ENCODE results near the gene AMBRA1. TPM values are rescaled to one million over a fixed set of nuclear protein-coding genes. Genes with fewer than 3 reads are reported as not detected.
A peak's percentile ranks its signal among the peaks of the same experiment; 100 is the strongest.

Gene AMBRA1
- total RNA-seq, 1 donor from 2014 or later: 35.7 TPM

- DNase-seq (ENCODE audit: low spot score): no peak
- Mint-ChIP-seq H3K36me3 (ENCODE audit: low read depth) (peaks cover 26% of the 10 kb centered on the region), H3K4me3 (no peak overlapping the region), H3K27me3 (ENCODE audit: insufficient read depth) (no peaks in the 10 kb centered on the region), H3K9me3 (no peaks in the 10 kb centered on the region), H3K4me1 (ENCODE audit: low read depth) (no peaks in the 10 kb centered on the region), H3K27ac (no peak overlapping the region)
- intact Hi-C loops (cut with micrococcal nuclease): no loop called here
Observed at GRCh38 chr11:46410021-46410420, 183.8 kb downstream of the AMBRA1 start.

GRCh38 chr11:46408407-46408986 is 185.3 kb downstream of the AMBRA1 start:
- intact Hi-C loops (cut with micrococcal nuclease): no loop called here
- Mint-ChIP-seq H3K27ac (no peak overlapping the region), H3K36me3 (ENCODE audit: low read depth) (peaks cover 21% of the 10 kb centered on the region), H3K27me3 (ENCODE audit: insufficient read depth) (no peaks in the 10 kb centered on the region), H3K4me1 (ENCODE audit: low read depth) (no peaks in the 10 kb centered on the region), H3K4me3 (no peak overlapping the region), H3K9me3 (no peaks in the 10 kb centered on the region)
- DNase-seq (ENCODE audit: low spot score): no peak

GRCh38 chr11:46407635-46408034 is 186.2 kb downstream of the AMBRA1 start:
- DNase-seq (ENCODE audit: low spot score): no peak
- Mint-ChIP-seq H3K4me3 (no peak overlapping the region), H3K9me3 (no peaks in the 10 kb centered on the region), H3K27me3 (ENCODE audit: insufficient read depth) (no peaks in the 10 kb centered on the region), H3K27ac (no peak overlapping the region), H3K36me3 (ENCODE audit: low read depth) (peaks cover 25% of the 10 kb centered on the region), H3K4me1 (ENCODE audit: low read depth) (no peaks in the 10 kb centered on the region)
- intact Hi-C loops (cut with micrococcal nuclease): no loop called here

GRCh38 chr11:46404476-46405017 is 189.3 kb downstream of the AMBRA1 start:
- no peak overlapping the region for H3K27ac Mint-ChIP-seq
- H3K9me3 Mint-ChIP-seq: no peaks in the 10 kb centered on the region
- no peak for DNase-seq (ENCODE audit: low spot score)
- intact Hi-C loops (cut with micrococcal nuclease): no loop called here
- no peaks in the 10 kb centered on the region for H3K4me1 Mint-ChIP-seq (ENCODE audit: low read depth)
- H3K27me3 Mint-ChIP-seq (ENCODE audit: insufficient read depth): no peaks in the 10 kb centered on the region
- H3K4me3 Mint-ChIP-seq: no peak overlapping the region
- H3K36me3 Mint-ChIP-seq (ENCODE audit: low read depth): peaks cover 18% of the 10 kb centered on the region

- Mint-ChIP-seq H3K36me3 (ENCODE audit: low read depth) (peaks cover 13% of the 10 kb centered on the region), H3K27ac (no peak overlapping the region), H3K9me3 (no peaks in the 10 kb centered on the region), H3K4me3 (no peak overlapping the region), H3K4me1 (ENCODE audit: low read depth) (no peaks in the 10 kb centered on the region), H3K27me3 (ENCODE audit: insufficient read depth) (no peaks in the 10 kb centered on the region)
- intact Hi-C loops (cut with micrococcal nuclease): no loop called here
- no peak for DNase-seq (ENCODE audit: low spot score)
Observed at GRCh38 chr11:46402957-46403902, 190.6 kb downstream of the AMBRA1 start.

GRCh38 chr11:46397526-46397925 is 196.3 kb downstream of the AMBRA1 start:
- intact Hi-C loops (cut with micrococcal nuclease): no loop called here
- H3K27ac Mint-ChIP-seq: no peak overlapping the region
- no peak overlapping the region for H3K4me3 Mint-ChIP-seq
- peaks cover 7% of the 10 kb centered on the region for H3K4me1 Mint-ChIP-seq (ENCODE audit: low read depth)
- peaks cover 9% of the 10 kb centered on the region for H3K27me3 Mint-ChIP-seq (ENCODE audit: insufficient read depth)
- peaks cover 5% of the 10 kb centered on the region for H3K36me3 Mint-ChIP-seq (ENCODE audit: low read depth)
- no peak for DNase-seq (ENCODE audit: low spot score)
- H3K9me3 Mint-ChIP-seq: no peaks in the 10 kb centered on the region

- no peak overlapping the region for H3K4me3 Mint-ChIP-seq
- H3K9me3 Mint-ChIP-seq: no peaks in the 10 kb centered on the region
- intact Hi-C loops (cut with micrococcal nuclease): no loop called here
Observed at GRCh38 chr11:46393759-46394158, 200.1 kb downstream of the AMBRA1 start.

GRCh38 chr11:46393231-46393616 is 200.6 kb downstream of the AMBRA1 start:
- H3K36me3 Mint-ChIP-seq (ENCODE audit: low read depth): peaks cover 5% of the 10 kb centered on the region
- H3K9me3 Mint-ChIP-seq: no peaks in the 10 kb centered on the region
- H3K27me3 Mint-ChIP-seq (ENCODE audit: insufficient read depth): peaks cover 33% of the 10 kb centered on the region
- intact Hi-C loops (cut with micrococcal nuclease): no loop called here
- no peak for DNase-seq (ENCODE audit: low spot score)
- H3K4me1 Mint-ChIP-seq (ENCODE audit: low read depth): peaks cover 13% of the 10 kb centered on the region
- H3K27ac Mint-ChIP-seq: no peak overlapping the region
- peak overlapping the region; percentile 82 for H3K4me3 Mint-ChIP-seq

More at GRCh38 chr11:46393759-46394158, 200.1 kb downstream of the AMBRA1 start:
- Mint-ChIP-seq H3K27ac (no peak overlapping the region), H3K27me3 (ENCODE audit: insufficient read depth) (peaks cover 28% of the 10 kb centered on the region), H3K4me1 (ENCODE audit: low read depth) (peaks cover 8% of the 10 kb centered on the region), H3K36me3 (ENCODE audit: low read depth) (peaks cover 5% of the 10 kb centered on the region)
- no peak for DNase-seq (ENCODE audit: low spot score)

GRCh38 chr11:46392421-46393230 is 201.2 kb downstream of the AMBRA1 start:
- Mint-ChIP-seq H3K9me3 (no peaks in the 10 kb centered on the region), H3K27ac (peak overlapping the region; percentile 55)
- intact Hi-C loops (cut with micrococcal nuclease): no loop called here

GRCh38 chr11:46391578-46392420 is 202.0 kb downstream of the AMBRA1 start, which contains the start of gene CHRM4:
CHRM4 (minus strand) TSS chr11:46391776; CDS start chr11:46386557, 5,219 bp downstream.
- Mint-ChIP-seq H3K4me3 (peak within 1 kb of the TSS; percentile 82), H3K9me3 (no peaks in the 10 kb centered on the region), H3K4me1 (ENCODE audit: low read depth) (peaks cover 23% of the 10 kb centered on the region), H3K36me3 (ENCODE audit: low read depth) (peaks cover 2% of the 10 kb centered on the region), H3K27ac (peak within 1 kb of the TSS; percentile 55), H3K27me3 (ENCODE audit: insufficient read depth) (peaks cover 41% of the 10 kb centered on the region)
- peak; percentile 28 for DNase-seq (ENCODE audit: low spot score)
- intact Hi-C loops (cut with micrococcal nuclease): no loop called here

More at GRCh38 chr11:46392421-46393230, 201.2 kb downstream of the AMBRA1 start:
- H3K27me3 Mint-ChIP-seq (ENCODE audit: insufficient read depth): peaks cover 37% of the 10 kb centered on the region
- H3K4me1 Mint-ChIP-seq (ENCODE audit: low read depth): peaks cover 19% of the 10 kb centered on the region
- peak; percentile 79 for DNase-seq (ENCODE audit: low spot score)
- H3K4me3 Mint-ChIP-seq: peak overlapping the region; percentile 82
- H3K36me3 Mint-ChIP-seq (ENCODE audit: low read depth): peaks cover 5% of the 10 kb centered on the region

- no peak overlapping the region for H3K4me3 Mint-ChIP-seq
- peaks cover 23% of the 10 kb centered on the region for H3K4me1 Mint-ChIP-seq (ENCODE audit: low read depth)
- H3K27me3 Mint-ChIP-seq (ENCODE audit: insufficient read depth): peaks cover 47% of the 10 kb centered on the region
- H3K36me3 Mint-ChIP-seq (ENCODE audit: low read depth): no peaks in the 10 kb centered on the region
- intact Hi-C loops (cut with micrococcal nuclease): no loop called here
- no peak overlapping the region for H3K27ac Mint-ChIP-seq
- DNase-seq (ENCODE audit: low spot score): no peak
- no peaks in the 10 kb centered on the region for H3K9me3 Mint-ChIP-seq
Observed at GRCh38 chr11:46391186-46391577, 202.6 kb downstream of the AMBRA1 start.

Data from activated T-helper 1 cell treated with anti-CD3 and anti-CD28 coated beads, Interleukin-12 subunit alpha, Interleukin-12 subunit beta, Interleukin-2, Interleukin-4 antibody, amounts not matched to agents 30 ng/mL and 10 ng/mL and 1 ng/mL, durations not matched to agents 14 hours and 24 hours and 36 hours (primary cell).